Measurements from ENCODE around the gene CORO7.

The CORO7 gene

GRCh38 chr16:4340443-4340842 is 76.0 kb downstream of the CORO7 start:
- no peak for DNase-seq (ENCODE audit: low read depth in 2 of 2)
- TF ChIP-seq CTCF (IDR thresholded peaks at IDR 0.05; ENCODE audit: low read depth, low read length) = no peak

GRCh38 chr16:4339909-4340308 is 76.5 kb downstream of the CORO7 start:
- peak; percentile 10 for TF ChIP-seq CTCF (IDR thresholded peaks at IDR 0.05; ENCODE audit: low read depth, low read length)
- H3K4me3 ChIP-seq (replicated peaks in 1 of 2; ENCODE audit: low read depth in 2 of 2, low read length in 2 of 2) = no peak overlapping the region
- peak; percentile 31 to 83 for DNase-seq (ENCODE audit: low read depth in 2 of 2)

More at GRCh38 chr16:4340443-4340842, 76.0 kb downstream of the CORO7 start:
- no peak overlapping the region for H3K4me3 ChIP-seq (replicated peaks in 1 of 2; ENCODE audit: low read depth in 2 of 2, low read length in 2 of 2)

GRCh38 chr16:4339455-4339854 is 76.9 kb downstream of the CORO7 start:
- no peak for TF ChIP-seq CTCF (IDR thresholded peaks at IDR 0.05; ENCODE audit: low read depth, low read length)
- no peak overlapping the region for H3K4me3 ChIP-seq (replicated peaks in 1 of 2; ENCODE audit: low read depth in 2 of 2, low read length in 2 of 2)
- no peak for DNase-seq (ENCODE audit: low read depth in 2 of 2)

GRCh38 chr16:4338712-4339299 is 77.6 kb downstream of the CORO7 start:
- DNase-seq (ENCODE audit: low read depth in 2 of 2) = no peak
- no peak overlapping the region for H3K4me3 ChIP-seq (replicated peaks in 1 of 2; ENCODE audit: low read depth in 2 of 2, low read length in 2 of 2)
- TF ChIP-seq CTCF (IDR thresholded peaks at IDR 0.05; ENCODE audit: low read depth, low read length) = no peak

- H3K4me3 ChIP-seq (replicated peaks in 1 of 2; ENCODE audit: low read depth in 2 of 2, low read length in 2 of 2) = no peak overlapping the region
- DNase-seq (ENCODE audit: low read depth in 2 of 2) = no peak
- no peak for TF ChIP-seq CTCF (IDR thresholded peaks at IDR 0.05; ENCODE audit: low read depth, low read length)
Observed at GRCh38 chr16:4338125-4338582, 78.2 kb downstream of the CORO7 start.

GRCh38 chr16:4337540-4338088 is 78.8 kb downstream of the CORO7 start:
- no peak for TF ChIP-seq CTCF (IDR thresholded peaks at IDR 0.05; ENCODE audit: low read depth, low read length)
- DNase-seq (ENCODE audit: low read depth in 2 of 2) = no peak
- no peak overlapping the region for H3K4me3 ChIP-seq (replicated peaks in 1 of 2; ENCODE audit: low read depth in 2 of 2, low read length in 2 of 2)

Measured in cardiac fibroblast (primary cell).